Measurements from ENCODE around the gene MARK4. TPM values are rescaled to one million over a fixed set of nuclear protein-coding genes. Genes with fewer than 3 reads are reported as not detected.

Gene MARK4
- total and polyA plus RNA-seq, 2 experiments from 2014 or later: 16.6 to 38.6 TPM

DNA sequence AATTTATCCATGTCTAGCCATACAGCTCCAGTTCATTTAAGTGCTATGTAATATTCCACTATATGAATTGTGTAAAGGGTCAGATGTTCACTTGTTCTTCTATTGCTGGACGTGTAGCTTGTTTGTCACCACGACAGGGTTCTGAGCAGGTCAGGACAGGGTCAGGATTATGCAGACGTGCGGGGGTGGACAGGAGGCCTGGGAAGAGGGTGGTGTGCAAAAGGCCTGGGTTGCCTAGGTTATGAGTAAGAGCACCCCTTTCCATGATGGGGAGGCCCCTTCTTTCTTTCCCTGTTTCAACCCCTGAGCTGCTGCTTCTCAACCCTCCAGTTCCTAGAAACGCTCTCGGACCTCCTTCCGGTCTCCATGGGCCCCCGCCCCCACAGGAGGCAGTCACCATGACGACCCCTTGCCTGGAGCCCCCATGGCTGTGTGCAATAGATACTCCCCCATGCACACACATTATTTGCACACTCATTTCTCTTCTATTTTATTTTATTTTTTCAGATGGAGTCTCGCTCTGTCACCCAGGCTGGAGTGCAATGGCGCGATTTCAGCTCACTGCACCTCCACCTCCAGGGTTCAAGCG, 7.8 kb upstream of the MARK4 start (continued):
- TF ChIP-seq ZNF114 (CRISPR knock-in tag; IDR thresholded peaks at IDR 0.05): no peak
- TF ChIP-seq, protein P1, sequence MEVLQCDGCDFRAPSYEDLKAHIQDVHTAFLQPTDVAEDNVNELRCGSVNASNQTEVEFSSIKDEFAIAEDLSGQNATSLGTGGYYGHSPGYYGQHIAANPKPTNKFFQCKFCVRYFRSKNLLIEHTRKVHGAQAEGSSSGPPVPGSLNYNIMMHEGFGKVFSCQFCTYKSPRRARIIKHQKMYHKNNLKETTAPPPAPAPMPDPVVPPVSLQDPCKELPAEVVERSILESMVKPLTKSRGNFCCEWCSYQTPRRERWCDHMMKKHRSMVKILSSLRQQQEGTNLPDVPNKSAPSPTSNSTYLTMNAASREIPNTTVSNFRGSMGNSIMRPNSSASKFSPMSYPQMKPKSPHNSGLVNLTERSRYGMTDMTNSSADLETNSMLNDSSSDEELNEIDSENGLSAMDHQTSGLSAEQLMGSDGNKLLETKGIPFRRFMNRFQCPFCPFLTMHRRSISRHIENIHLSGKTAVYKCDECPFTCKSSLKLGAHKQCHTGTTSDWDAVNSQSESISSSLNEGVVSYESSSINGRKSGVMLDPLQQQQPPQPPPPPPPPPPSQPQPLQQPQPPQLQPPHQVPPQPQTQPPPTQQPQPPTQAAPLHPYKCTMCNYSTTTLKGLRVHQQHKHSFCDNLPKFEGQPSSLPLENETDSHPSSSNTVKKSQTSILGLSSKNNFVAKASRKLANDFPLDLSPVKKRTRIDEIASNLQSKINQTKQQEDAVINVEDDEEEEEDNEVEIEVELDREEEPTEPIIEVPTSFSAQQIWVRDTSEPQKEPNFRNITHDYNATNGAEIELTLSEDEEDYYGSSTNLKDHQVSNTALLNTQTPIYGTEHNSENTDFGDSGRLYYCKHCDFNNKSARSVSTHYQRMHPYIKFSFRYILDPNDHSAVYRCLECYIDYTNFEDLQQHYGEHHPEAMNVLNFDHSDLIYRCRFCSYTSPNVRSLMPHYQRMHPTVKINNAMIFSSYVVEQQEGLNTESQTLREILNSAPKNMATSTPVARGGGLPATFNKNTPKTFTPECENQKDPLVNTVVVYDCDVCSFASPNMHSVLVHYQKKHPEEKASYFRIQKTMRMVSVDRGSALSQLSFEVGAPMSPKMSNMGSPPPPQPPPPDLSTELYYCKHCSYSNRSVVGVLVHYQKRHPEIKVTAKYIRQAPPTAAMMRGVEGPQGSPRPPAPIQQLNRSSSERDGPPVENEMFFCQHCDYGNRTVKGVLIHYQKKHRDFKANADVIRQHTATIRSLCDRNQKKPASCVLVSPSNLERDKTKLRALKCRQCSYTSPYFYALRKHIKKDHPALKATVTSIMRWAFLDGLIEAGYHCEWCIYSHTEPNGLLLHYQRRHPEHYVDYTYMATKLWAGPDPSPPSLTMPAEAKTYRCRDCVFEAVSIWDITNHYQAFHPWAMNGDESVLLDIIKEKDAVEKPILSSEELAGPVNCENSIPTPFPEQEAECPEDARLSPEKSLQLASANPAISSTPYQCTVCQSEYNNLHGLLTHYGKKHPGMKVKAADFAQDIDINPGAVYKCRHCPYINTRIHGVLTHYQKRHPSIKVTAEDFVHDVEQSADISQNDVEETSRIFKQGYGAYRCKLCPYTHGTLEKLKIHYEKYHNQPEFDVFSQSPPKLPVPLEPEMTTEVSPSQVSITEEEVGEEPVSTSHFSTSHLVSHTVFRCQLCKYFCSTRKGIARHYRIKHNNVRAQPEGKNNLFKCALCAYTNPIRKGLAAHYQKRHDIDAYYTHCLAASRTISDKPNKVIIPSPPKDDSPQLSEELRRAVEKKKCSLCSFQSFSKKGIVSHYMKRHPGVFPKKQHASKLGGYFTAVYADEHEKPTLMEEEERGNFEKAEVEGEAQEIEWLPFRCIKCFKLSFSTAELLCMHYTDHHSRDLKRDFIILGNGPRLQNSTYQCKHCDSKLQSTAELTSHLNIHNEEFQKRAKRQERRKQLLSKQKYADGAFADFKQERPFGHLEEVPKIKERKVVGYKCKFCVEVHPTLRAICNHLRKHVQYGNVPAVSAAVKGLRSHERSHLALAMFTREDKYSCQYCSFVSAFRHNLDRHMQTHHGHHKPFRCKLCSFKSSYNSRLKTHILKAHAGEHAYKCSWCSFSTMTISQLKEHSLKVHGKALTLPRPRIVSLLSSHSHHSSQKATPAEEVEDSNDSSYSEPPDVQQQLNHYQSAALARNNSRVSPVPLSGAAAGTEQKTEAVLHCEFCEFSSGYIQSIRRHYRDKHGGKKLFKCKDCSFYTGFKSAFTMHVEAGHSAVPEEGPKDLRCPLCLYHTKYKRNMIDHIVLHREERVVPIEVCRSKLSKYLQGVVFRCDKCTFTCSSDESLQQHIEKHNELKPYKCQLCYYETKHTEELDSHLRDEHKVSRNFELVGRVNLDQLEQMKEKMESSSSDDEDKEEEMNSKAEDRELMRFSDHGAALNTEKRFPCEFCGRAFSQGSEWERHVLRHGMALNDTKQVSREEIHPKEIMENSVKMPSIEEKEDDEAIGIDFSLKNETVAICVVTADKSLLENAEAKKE (CRISPR knock-in tag; IDR thresholded peaks at IDR 0.05): no peak
- TF ChIP-seq POLR2AphosphoS5 (IDR thresholded peaks at IDR 0.05; ENCODE audit: low read depth): no peak

DNA sequence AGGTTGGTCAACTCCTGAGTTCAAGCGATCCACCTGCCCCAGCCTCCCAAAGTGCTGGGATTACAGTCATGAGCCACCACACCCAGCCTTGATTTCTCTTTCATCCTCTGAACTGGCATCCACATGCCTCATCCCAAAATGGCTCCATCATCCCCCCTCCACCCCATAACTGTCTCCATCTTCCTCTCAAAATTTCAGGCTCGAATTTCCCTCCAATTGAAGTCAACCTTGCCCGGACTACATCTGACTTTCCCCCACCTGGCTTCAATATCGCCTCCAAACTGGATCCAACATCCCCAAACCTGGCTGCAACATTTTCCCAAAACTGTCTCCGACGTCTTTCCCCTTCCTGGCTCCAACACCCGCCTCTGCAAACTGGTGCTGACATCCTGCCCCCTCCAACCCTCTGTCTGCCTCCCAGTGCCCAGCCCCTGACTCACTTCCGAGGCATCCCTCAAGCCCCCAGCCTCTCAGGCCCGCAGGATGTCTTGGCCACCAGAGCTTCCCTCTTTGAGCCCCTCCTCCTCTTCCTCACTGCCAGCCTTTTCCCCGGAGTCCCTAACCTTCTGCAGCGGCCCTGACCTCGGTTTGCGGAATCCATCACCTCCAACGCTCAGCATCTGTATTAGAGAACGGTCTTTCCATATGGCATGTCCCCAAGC, 6.8 kb upstream of the MARK4 start:
- Histone ChIP-seq H3F3A (replicated peaks; ENCODE audit: low read depth) (peaks cover 2% of the 10 kb centered on the region; the same call in 1 of the 2 replicates), H3K27me3 (ENCODE audit: insufficient read depth) (peaks cover 5% of the 10 kb centered on the region; the same call in 1 of the 2 replicates), H3K9me2 (ENCODE audit: insufficient read depth) (no peaks in the 10 kb centered on the region), H3K36me3 (ENCODE audit: insufficient read depth) (no peaks in the 10 kb centered on the region), H3K4me1 (ENCODE audit: insufficient read depth) (peaks cover 3% of the 10 kb centered on the region; the same call in 1 of the 2 replicates), H3K4me2 (no peak overlapping the region), H4K20me1 (replicated peaks; ENCODE audit: insufficient read depth) (no peaks in the 10 kb centered on the region), H3K27ac (ENCODE audit: low read depth) (no peak overlapping the region), H2AFZ (no peak overlapping the region), H3K79me2 (replicated peaks; ENCODE audit: insufficient read depth) (no peaks in the 10 kb centered on the region), H3K4me3 (no peak overlapping the region)
- Mint-ChIP-seq H3K36me3 (ENCODE audit: low read depth) (no peaks in the 10 kb centered on the region), H3K4me1 (peaks cover 5% of the 10 kb centered on the region; the same call in 1 of the 3 replicates), H3K9me3 (no peaks in the 10 kb centered on the region), H3K27ac (no peak overlapping the region), H3K4me3 (no peak overlapping the region), H3K27me3 (ENCODE audit: insufficient read depth, low read depth, poor library complexity) (peaks cover 14% of the 10 kb centered on the region)
- ATAC-seq (no peak), DNase-seq (ENCODE audit: low spot score) (no peak)
- TF ChIP-seq, protein P1 (CRISPR knock-in tag; IDR thresholded peaks at IDR 0.05): no peak
- TF ChIP-seq POLR2AphosphoS5 (IDR thresholded peaks at IDR 0.05; ENCODE audit: low read depth): no peak
